T-helper 17 cell (primary cell): Measurements from ENCODE around the gene DHX36. TPM values are rescaled to one million over a fixed set of nuclear protein-coding genes. Genes with fewer than 3 reads are reported as not detected.

Experiments used
- ATAC-seq: fragments of 150-1000 bp; cut with Tn5 transposase; 2 replicates; pipeline ENCODE4 v1.10.0; 2021; ENCODE audit warnings: mild to moderate bottlenecking, moderate library complexity
- DNase-seq, 3 donors: peaks; one replicate each; pipeline versions ENCODE4 v3.0.0 to v3.0.0-alpha.2; 2020 to 2021
- H3K9me3 ChIP-seq: one replicate; pipeline ENCODE4 v1.7.0; 2013; ENCODE audit warnings: low read length, mild to moderate bottlenecking; ENCODE audit not compliant: control insufficient read depth, poor library complexity, severe bottlenecking
- H3K27ac Mint-ChIP-seq: one replicate; pipeline ENCODE4 v1.8.0; 2022; ENCODE audit warnings: mild to moderate bottlenecking, moderate library complexity, mixed read lengths
- H3K27me3 Mint-ChIP-seq: one replicate; pipeline ENCODE4 v1.8.0; 2022; ENCODE audit warnings: mixed read lengths
- H3K36me3 Mint-ChIP-seq: one replicate; pipeline ENCODE4 v1.8.0; 2022; ENCODE audit warnings: low read depth, mixed read lengths
- H3K4me1 Mint-ChIP-seq: one replicate; pipeline ENCODE4 v1.8.0; 2022; ENCODE audit warnings: mild to moderate bottlenecking, mixed read lengths
- H3K4me3 Mint-ChIP-seq: one replicate; pipeline ENCODE4 v1.8.0; 2022; ENCODE audit warnings: mild to moderate bottlenecking, moderate library complexity, mixed read lengths
- total RNA-seq, 4 donors: library from RNA in 2 of 4; stranded (reverse) in 2 of 4; gene quantifications; one replicate each; pipeline ENCODE4 v1.2.3 and lab custom pipeline; 2022 to 2026

DHX36 gene
- total RNA-seq, 2 donors from 2014 or later = 97.7 to 100 TPM

- Mint-ChIP-seq H3K36me3 (peaks cover 21% of the 10 kb centered on the region), H3K4me3 (no peak overlapping the region), H3K27me3 (no peaks in the 10 kb centered on the region), H3K27ac (peak overlapping the region; percentile 21), H3K4me1 (peaks cover 8% of the 10 kb centered on the region)
- H3K9me3 ChIP-seq = no peaks in the 10 kb centered on the region
- DNase-seq (no peak), ATAC-seq (no peak)
Observed at GRCh38 chr3:154254527-154254926, 69.8 kb downstream of the DHX36 start.

DNA sequence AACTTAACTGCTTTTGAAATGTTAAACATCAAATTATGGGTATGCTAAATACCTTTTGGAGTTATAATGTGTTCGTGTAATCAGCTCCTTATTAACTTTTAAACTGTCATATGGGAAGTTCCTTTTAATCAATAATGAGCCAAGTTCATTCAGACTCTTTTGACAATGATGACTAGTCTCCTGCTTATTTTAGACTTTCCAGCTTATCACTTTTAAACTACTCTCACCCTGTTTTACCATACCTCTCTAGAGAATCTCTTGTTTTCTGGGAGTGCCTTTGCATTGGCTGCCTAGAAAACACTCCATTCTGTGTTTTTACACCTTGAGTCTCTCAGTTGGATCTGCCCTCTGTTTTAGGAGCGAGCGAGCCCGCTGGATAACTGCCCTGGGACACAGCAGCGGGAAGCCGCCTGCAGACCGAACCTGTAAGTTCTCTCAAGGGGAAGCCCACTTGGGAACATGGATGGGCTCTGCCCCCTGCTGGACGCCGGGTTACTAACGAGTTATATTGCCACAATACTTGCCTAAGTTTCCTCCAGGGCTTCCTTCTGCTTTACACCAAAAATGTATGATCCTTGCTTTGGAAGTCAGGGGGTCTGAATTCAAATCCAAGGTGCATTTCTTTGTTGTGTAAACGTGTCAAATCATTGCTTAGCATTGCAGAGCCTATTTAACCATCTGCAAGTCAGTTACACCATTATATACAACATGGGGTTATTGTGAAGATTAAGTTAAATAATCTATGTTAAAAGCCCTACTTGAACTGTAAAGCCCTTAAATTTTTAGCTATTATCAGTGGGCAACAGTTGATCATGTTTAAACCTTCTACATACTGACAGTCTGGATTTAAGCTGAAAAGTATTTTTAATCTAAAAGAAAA lies 71.3 kb downstream of the DHX36 start:
- peaks cover 5% of the 10 kb centered on the region for H3K4me1 Mint-ChIP-seq
- no peak overlapping the region for H3K4me3 Mint-ChIP-seq
- peaks cover 19% of the 10 kb centered on the region for H3K36me3 Mint-ChIP-seq
- DNase-seq (peak; percentile 16 to 47 (median 26)), ATAC-seq (peak; percentile 63)
- no peaks in the 10 kb centered on the region for H3K9me3 ChIP-seq
- H3K27ac Mint-ChIP-seq = no peak overlapping the region
- H3K27me3 Mint-ChIP-seq = no peaks in the 10 kb centered on the region

GRCh38 chr3:154251610-154252009 lies 72.7 kb downstream of the DHX36 start:
- H3K4me1 Mint-ChIP-seq = peaks cover 5% of the 10 kb centered on the region
- ATAC-seq (no peak), DNase-seq (no peak)
- H3K27ac Mint-ChIP-seq = peak overlapping the region; percentile 27
- no peak overlapping the region for H3K4me3 Mint-ChIP-seq
- peaks cover 22% of the 10 kb centered on the region for H3K36me3 Mint-ChIP-seq
- no peaks in the 10 kb centered on the region for H3K27me3 Mint-ChIP-seq
- H3K9me3 ChIP-seq = no peaks in the 10 kb centered on the region

- no peak overlapping the region for H3K4me3 Mint-ChIP-seq
- H3K9me3 ChIP-seq = no peaks in the 10 kb centered on the region
- H3K36me3 Mint-ChIP-seq = peaks cover 22% of the 10 kb centered on the region
- DNase-seq = no peak
- H3K27ac Mint-ChIP-seq = no peak overlapping the region
- ATAC-seq = no peak
- H3K4me1 Mint-ChIP-seq = peaks cover 5% of the 10 kb centered on the region
- H3K27me3 Mint-ChIP-seq = no peaks in the 10 kb centered on the region
Observed at GRCh38 chr3:154250291-154250690, 74.0 kb downstream of the DHX36 start.

- Mint-ChIP-seq H3K36me3 (peaks cover 16% of the 10 kb centered on the region), H3K27ac (no peak overlapping the region), H3K4me3 (no peak overlapping the region), H3K4me1 (peaks cover 4% of the 10 kb centered on the region), H3K27me3 (no peaks in the 10 kb centered on the region)
- ATAC-seq (no peak), DNase-seq (no peak)
- no peaks in the 10 kb centered on the region for H3K9me3 ChIP-seq
Observed at GRCh38 chr3:154247806-154248415, 76.4 kb downstream of the DHX36 start.

GRCh38 chr3:154244644-154245043 lies 79.6 kb downstream of the DHX36 start:
- Mint-ChIP-seq H3K27ac (no peak overlapping the region), H3K36me3 (peaks cover 6% of the 10 kb centered on the region), H3K4me1 (no peaks in the 10 kb centered on the region), H3K4me3 (no peak overlapping the region), H3K27me3 (no peaks in the 10 kb centered on the region)
- H3K9me3 ChIP-seq = no peaks in the 10 kb centered on the region
- no peak for ATAC-seq
- no peak for DNase-seq

GRCh38 chr3:154243353-154243752 lies 80.9 kb downstream of the DHX36 start:
- H3K4me3 Mint-ChIP-seq = no peak overlapping the region
- H3K9me3 ChIP-seq = no peaks in the 10 kb centered on the region
- DNase-seq (no peak), ATAC-seq (no peak)
- peaks cover 3% of the 10 kb centered on the region for H3K36me3 Mint-ChIP-seq
- no peaks in the 10 kb centered on the region for H3K4me1 Mint-ChIP-seq
- H3K27me3 Mint-ChIP-seq = no peaks in the 10 kb centered on the region
- no peak overlapping the region for H3K27ac Mint-ChIP-seq

- ATAC-seq (no peak), DNase-seq (no peak)
- Mint-ChIP-seq H3K27ac (no peak overlapping the region), H3K36me3 (peaks cover 3% of the 10 kb centered on the region), H3K4me1 (no peaks in the 10 kb centered on the region), H3K4me3 (no peak overlapping the region), H3K27me3 (no peaks in the 10 kb centered on the region)
- H3K9me3 ChIP-seq = no peaks in the 10 kb centered on the region
Observed at GRCh38 chr3:154242766-154243165, 81.5 kb downstream of the DHX36 start.

DNA sequence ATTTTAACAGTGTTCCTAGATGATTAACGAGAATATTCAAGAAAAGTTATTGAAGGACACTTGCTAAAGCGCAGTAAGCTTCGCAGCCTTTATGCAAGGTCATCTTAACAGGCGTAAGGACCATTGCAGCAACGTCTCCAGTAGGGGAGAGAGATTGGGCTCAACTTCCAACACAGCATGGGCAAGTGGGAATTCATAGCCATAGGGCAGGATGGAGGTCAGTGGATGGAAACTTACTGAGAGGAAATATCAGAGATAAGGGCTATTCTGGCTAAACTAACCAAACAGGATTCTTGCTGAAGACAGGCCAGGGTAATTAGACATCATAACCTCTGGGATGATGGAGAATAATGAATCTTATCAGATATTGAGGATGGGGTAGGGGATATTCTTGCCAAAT lies 82.8 kb downstream of the DHX36 start:
- no peaks in the 10 kb centered on the region for H3K9me3 ChIP-seq
- ATAC-seq (no peak), DNase-seq (no peak)
- Mint-ChIP-seq H3K4me3 (no peak overlapping the region), H3K4me1 (no peaks in the 10 kb centered on the region), H3K27ac (no peak overlapping the region), H3K27me3 (no peaks in the 10 kb centered on the region), H3K36me3 (no peaks in the 10 kb centered on the region)

GRCh38 chr3:154240235-154240634 lies 84.1 kb downstream of the DHX36 start:
- H3K4me1 Mint-ChIP-seq = no peaks in the 10 kb centered on the region
- H3K27ac Mint-ChIP-seq = no peak overlapping the region
- no peak overlapping the region for H3K4me3 Mint-ChIP-seq
- peaks cover 6% of the 10 kb centered on the region for H3K27me3 Mint-ChIP-seq
- DNase-seq (no peak), ATAC-seq (no peak)
- H3K36me3 Mint-ChIP-seq = no peaks in the 10 kb centered on the region
- H3K9me3 ChIP-seq = no peaks in the 10 kb centered on the region

- no peak overlapping the region for H3K27ac Mint-ChIP-seq
- no peaks in the 10 kb centered on the region for H3K9me3 ChIP-seq
- H3K4me1 Mint-ChIP-seq = no peaks in the 10 kb centered on the region
- peaks cover 21% of the 10 kb centered on the region for H3K27me3 Mint-ChIP-seq
- ATAC-seq (no peak), DNase-seq (no peak)
- H3K36me3 Mint-ChIP-seq = no peaks in the 10 kb centered on the region
- H3K4me3 Mint-ChIP-seq = no peak overlapping the region
Observed at GRCh38 chr3:154236331-154236730, 88.0 kb downstream of the DHX36 start.

DNA sequence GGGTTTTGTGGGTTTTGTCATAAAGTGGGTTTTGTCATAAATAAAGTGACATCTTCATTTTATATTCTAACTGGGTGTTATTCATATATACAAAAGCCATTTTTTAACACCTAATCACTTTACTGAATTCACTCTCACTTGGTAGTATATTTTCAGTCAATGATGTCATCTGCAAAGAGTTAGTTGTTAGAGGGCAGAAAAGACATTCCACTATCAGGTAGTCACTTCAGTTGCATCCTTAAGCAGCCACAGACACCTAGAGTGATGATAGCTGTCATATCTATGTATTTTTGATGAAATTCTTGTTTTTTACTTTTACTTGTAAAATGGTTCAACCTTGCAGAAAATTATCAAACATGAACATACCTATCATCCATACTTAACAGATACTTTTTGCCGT lies 89.0 kb downstream of the DHX36 start:
- Mint-ChIP-seq H3K36me3 (no peaks in the 10 kb centered on the region), H3K4me3 (no peak overlapping the region), H3K4me1 (no peaks in the 10 kb centered on the region), H3K27me3 (peaks cover 21% of the 10 kb centered on the region), H3K27ac (peak overlapping the region; percentile 39)
- no peaks in the 10 kb centered on the region for H3K9me3 ChIP-seq
- DNase-seq = no peak
- ATAC-seq = no peak

GRCh38 chr3:154229217-154229590 lies 95.1 kb downstream of the DHX36 start:
- H3K4me3 Mint-ChIP-seq = no peak overlapping the region
- H3K36me3 Mint-ChIP-seq = no peaks in the 10 kb centered on the region
- no peaks in the 10 kb centered on the region for H3K4me1 Mint-ChIP-seq
- H3K27me3 Mint-ChIP-seq = peaks cover 17% of the 10 kb centered on the region
- no peak for ATAC-seq
- H3K27ac Mint-ChIP-seq = no peak overlapping the region
- no peak for DNase-seq
- H3K9me3 ChIP-seq = no peaks in the 10 kb centered on the region
